Neural progenitor cell (in vitro differentiated cells): ENCODE measurements around the gene UGT1A7. TPM values are rescaled to one million over a fixed set of nuclear protein-coding genes. Genes with fewer than 3 reads are reported as not detected.

Experiments
- DNase-seq: peaks from one replicate; pipeline ENCODE4 v3.0.0-alpha.2; 2016; ENCODE audit warnings: low spot score
- H2AFZ ChIP-seq: fragments of 200-600 bp; sonication (generic); replicated peaks from 2 replicates; pipeline ENCODE4 v1.6.1; 2016; ENCODE audit warnings: antibody characterized with exemption
- H3F3A ChIP-seq: fragments of 200-600 bp; sonication (generic); 2 replicates; pipeline ENCODE4 v1.6.1; 2016; ENCODE audit warnings: antibody characterized with exemption, low read depth
- H3K27ac ChIP-seq: fragments of 200-600 bp; sonication (generic); 2 replicates; pipeline ENCODE4 v1.5.1; 2016; ENCODE audit warnings: mild to moderate bottlenecking
- H3K27me3 ChIP-seq: fragments of 200-600 bp; sonication (generic); 2 replicates; pipeline ENCODE4 v1.6.1; 2016; ENCODE audit warnings: mild to moderate bottlenecking, moderate library complexity
- H3K36me3 ChIP-seq: fragments of 200-600 bp; sonication (generic); 2 replicates; pipeline ENCODE4 v1.5.1; 2016
- H3K4me1 ChIP-seq: fragments of 200-600 bp; sonication (generic); 2 replicates; pipeline ENCODE4 v1.6.1; 2016; ENCODE audit warnings: mixed run types
- H3K4me2 ChIP-seq: fragments of 200-600 bp; sonication (generic); 2 replicates; pipeline ENCODE4 v1.6.1; 2016
- H3K4me3 ChIP-seq: fragments of 200-600 bp; sonication (generic); 2 replicates; pipeline ENCODE4 v1.5.1; 2016
- H3K79me2 ChIP-seq: fragments of 200-600 bp; sonication (generic); 2 replicates; pipeline ENCODE4 v1.6.1; 2016; ENCODE audit warnings: low read depth
- H3K9ac ChIP-seq: fragments of 200-600 bp; sonication (generic); 2 replicates; pipeline ENCODE4 v1.6.1; 2016
- H3K9me3 ChIP-seq: fragments of 200-600 bp; sonication (generic); 2 replicates; pipeline ENCODE4 v1.5.1; 2016; ENCODE audit warnings: low read depth
- H4K20me1 ChIP-seq: fragments of 200-600 bp; sonication (generic); 2 replicates; pipeline ENCODE4 v1.6.1; 2016; ENCODE audit warnings: low read depth
- H3K27ac Mint-ChIP-seq: 3 replicates; pipeline ENCODE4 v1.8.0; 2021; ENCODE audit warnings: mixed read lengths
- H3K27me3 Mint-ChIP-seq: 2 replicates; pipeline ENCODE4 v1.8.0; 2022; ENCODE audit warnings: low read depth, mild to moderate bottlenecking, inconsistent platforms, moderate library complexity, mixed read lengths; ENCODE audit not compliant: insufficient read depth
- H3K36me3 Mint-ChIP-seq: 3 replicates; pipeline ENCODE4 v1.8.0; 2021; ENCODE audit warnings: mixed read lengths
- H3K4me1 Mint-ChIP-seq: 3 replicates; pipeline ENCODE4 v1.8.0; 2021; ENCODE audit warnings: mixed read lengths
- H3K4me3 Mint-ChIP-seq: 3 replicates; pipeline ENCODE4 v1.8.0; 2021; ENCODE audit warnings: mild to moderate bottlenecking, moderate library complexity, mixed read lengths
- H3K9me3 Mint-ChIP-seq: 3 replicates; pipeline ENCODE4 v1.8.0; 2020; ENCODE audit warnings: mixed read lengths
- CTCF ChIP-seq: fragments of 200-600 bp; sonication (generic); IDR thresholded peaks from 2 replicates; pipeline ENCODE4 v1.5.1; 2017; ENCODE audit warnings: antibody characterized with exemption, mild to moderate bottlenecking
- EZH2 ChIP-seq: fragments of 200-600 bp; sonication (generic); IDR thresholded peaks from 2 replicates; pipeline ENCODE4 v1.6.1; 2017; ENCODE audit warnings: antibody characterized with exemption, mild to moderate bottlenecking, moderate library complexity
- EZH2phosphoT487 ChIP-seq: fragments of 200-600 bp; sonication (generic); IDR thresholded peaks from 2 replicates; pipeline ENCODE4 v1.6.1; 2017; ENCODE audit warnings: antibody characterized with exemption
- total RNA-seq: library from RNA; depleted of rRNA; stranded (reverse); fragments of >200 nt; gene quantifications from 2 replicates; pipeline ENCODE4 v1.2.3, GENCODE V29; 2015; ENCODE audit warnings: low replicate concordance

Gene UGT1A7
- total RNA-seq, 1 donor from 2014 or later, result not detected

DNA sequence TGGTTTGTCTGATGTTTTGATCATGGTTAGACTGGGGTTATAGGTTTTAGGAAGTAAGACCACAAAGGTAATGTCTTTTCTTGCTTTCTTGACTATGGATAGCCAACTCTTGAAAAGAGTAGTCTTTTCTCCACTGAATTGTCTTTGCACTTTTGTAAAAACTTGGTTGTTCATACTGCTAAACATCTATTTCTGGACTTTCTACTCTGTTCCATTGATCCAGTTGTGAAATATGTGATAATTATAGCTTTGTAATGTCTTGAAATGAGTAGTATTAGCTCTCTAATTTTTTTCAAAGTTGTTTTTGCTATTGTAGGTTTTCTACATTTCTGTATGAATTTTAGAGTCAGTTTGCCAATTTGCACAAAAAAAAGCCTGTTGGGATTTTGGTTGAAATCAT lies 23.1 kb upstream of the UGT1A7 start:
- no peak overlapping the region for H3K27ac ChIP-seq
- H3K36me3 ChIP-seq, result no peaks in the 10 kb centered on the region
- no peaks in the 10 kb centered on the region for H3K9me3 ChIP-seq
- Mint-ChIP-seq H3K36me3 (no peaks in the 10 kb centered on the region), H3K27me3 (peaks cover 2% of the 10 kb centered on the region), H3K9me3 (no peaks in the 10 kb centered on the region), H3K4me1 (no peaks in the 10 kb centered on the region), H3K4me3 (no peak overlapping the region), H3K27ac (no peak overlapping the region)
- no peaks in the 10 kb centered on the region for H3F3A ChIP-seq
- TF ChIP-seq CTCF, result no peak
- no peak for TF ChIP-seq EZH2phosphoT487
- no peak for TF ChIP-seq EZH2
- no peak overlapping the region for H3K4me3 ChIP-seq
- H3K79me2 ChIP-seq, result no peaks in the 10 kb centered on the region
- no peak overlapping the region for H3K9ac ChIP-seq
- no peaks in the 10 kb centered on the region for H3K4me1 ChIP-seq
- no peaks in the 10 kb centered on the region for H3K27me3 ChIP-seq
- H3K4me2 ChIP-seq, result no peak overlapping the region
- H2AFZ ChIP-seq, result no peak overlapping the region
- no peaks in the 10 kb centered on the region for H4K20me1 ChIP-seq
- no peak for DNase-seq

- no peaks in the 10 kb centered on the region for H3K36me3 Mint-ChIP-seq
- Histone ChIP-seq H3K79me2 (no peaks in the 10 kb centered on the region), H3K9ac (no peak overlapping the region), H2AFZ (no peak overlapping the region), H4K20me1 (no peaks in the 10 kb centered on the region), H3K9me3 (no peaks in the 10 kb centered on the region), H3F3A (no peaks in the 10 kb centered on the region), H3K36me3 (no peaks in the 10 kb centered on the region), H3K4me3 (no peak overlapping the region), H3K27ac (no peak overlapping the region), H3K4me1 (no peaks in the 10 kb centered on the region), H3K4me2 (no peak overlapping the region), H3K27me3 (no peaks in the 10 kb centered on the region)
- H3K27me3 Mint-ChIP-seq, result peaks cover 2% of the 10 kb centered on the region
- no peak overlapping the region for H3K4me3 Mint-ChIP-seq
- DNase-seq, result no peak
- TF ChIP-seq CTCF, result no peak
- TF ChIP-seq EZH2, result no peak
- TF ChIP-seq EZH2phosphoT487, result no peak
- H3K9me3 Mint-ChIP-seq, result no peaks in the 10 kb centered on the region
- no peaks in the 10 kb centered on the region for H3K4me1 Mint-ChIP-seq
- H3K27ac Mint-ChIP-seq, result no peak overlapping the region
Observed at GRCh38 chr2:233663911-233664310, 17.8 kb upstream of the UGT1A7 start.

- no peak overlapping the region for H3K4me3 ChIP-seq
- TF ChIP-seq EZH2phosphoT487 (no peak), CTCF (no peak), EZH2 (no peak)
- H3K9me3 ChIP-seq, result no peaks in the 10 kb centered on the region
- H2AFZ ChIP-seq, result no peak overlapping the region
- no peak overlapping the region for H3K9ac ChIP-seq
- peaks cover 4% of the 10 kb centered on the region for H3K27me3 Mint-ChIP-seq
- H3K36me3 Mint-ChIP-seq, result no peaks in the 10 kb centered on the region
- no peak overlapping the region for H3K27ac ChIP-seq
- no peak overlapping the region for H3K4me3 Mint-ChIP-seq
- H3K36me3 ChIP-seq, result no peaks in the 10 kb centered on the region
- no peak overlapping the region for H3K27ac Mint-ChIP-seq
- H3K4me1 Mint-ChIP-seq, result no peaks in the 10 kb centered on the region
- no peaks in the 10 kb centered on the region for H3K4me1 ChIP-seq
- H3K4me2 ChIP-seq, result no peak overlapping the region
- H3K27me3 ChIP-seq, result no peaks in the 10 kb centered on the region
- no peaks in the 10 kb centered on the region for H3K79me2 ChIP-seq
- H3F3A ChIP-seq, result no peaks in the 10 kb centered on the region
- no peaks in the 10 kb centered on the region for H4K20me1 ChIP-seq
- no peaks in the 10 kb centered on the region for H3K9me3 Mint-ChIP-seq
- DNase-seq, result no peak
Observed at GRCh38 chr2:233668605-233669260, 13.0 kb upstream of the UGT1A7 start.
